ENCODE measurements around the gene ZACN. TPM values are rescaled to one million over a fixed set of nuclear protein-coding genes. Genes with fewer than 3 reads are reported as not detected.

Gene ZACN
- total RNA-seq, 1 donor from 2014 or later: not detected

- TF ChIP-seq CTCF (IDR thresholded peaks at IDR 0.05): no peak
- no peaks in the 10 kb centered on the region for H3K36me3 Mint-ChIP-seq (ENCODE audit: unreplicated experiment)
- H3K27ac Mint-ChIP-seq (ENCODE audit: unreplicated experiment): no peak overlapping the region
- DNase-seq (ENCODE audit: extremely low spot score, unreplicated experiment): no peak
- no peak overlapping the region for H3K4me3 Mint-ChIP-seq (ENCODE audit: unreplicated experiment)
- no peaks in the 10 kb centered on the region for H3K4me1 Mint-ChIP-seq (ENCODE audit: unreplicated experiment)
- peaks cover 3% of the 10 kb centered on the region for H3K27me3 Mint-ChIP-seq (ENCODE audit: unreplicated experiment)
- H3K9me3 Mint-ChIP-seq (ENCODE audit: unreplicated experiment): no peaks in the 10 kb centered on the region
Measured at GRCh38 chr17:76111956-76112355, 33.0 kb downstream of the ZACN start.

GRCh38 chr17:76115138-76115754 is 36.3 kb downstream of the ZACN start:
- H3K4me1 Mint-ChIP-seq (ENCODE audit: unreplicated experiment): no peaks in the 10 kb centered on the region
- DNase-seq (ENCODE audit: extremely low spot score, unreplicated experiment): no peak
- no peak overlapping the region for H3K27ac Mint-ChIP-seq (ENCODE audit: unreplicated experiment)
- no peaks in the 10 kb centered on the region for H3K36me3 Mint-ChIP-seq (ENCODE audit: unreplicated experiment)
- peaks cover 9% of the 10 kb centered on the region for H3K27me3 Mint-ChIP-seq (ENCODE audit: unreplicated experiment)
- H3K9me3 Mint-ChIP-seq (ENCODE audit: unreplicated experiment): no peaks in the 10 kb centered on the region
- TF ChIP-seq CTCF (IDR thresholded peaks at IDR 0.05): no peak
- H3K4me3 Mint-ChIP-seq (ENCODE audit: unreplicated experiment): no peak overlapping the region

DNA sequence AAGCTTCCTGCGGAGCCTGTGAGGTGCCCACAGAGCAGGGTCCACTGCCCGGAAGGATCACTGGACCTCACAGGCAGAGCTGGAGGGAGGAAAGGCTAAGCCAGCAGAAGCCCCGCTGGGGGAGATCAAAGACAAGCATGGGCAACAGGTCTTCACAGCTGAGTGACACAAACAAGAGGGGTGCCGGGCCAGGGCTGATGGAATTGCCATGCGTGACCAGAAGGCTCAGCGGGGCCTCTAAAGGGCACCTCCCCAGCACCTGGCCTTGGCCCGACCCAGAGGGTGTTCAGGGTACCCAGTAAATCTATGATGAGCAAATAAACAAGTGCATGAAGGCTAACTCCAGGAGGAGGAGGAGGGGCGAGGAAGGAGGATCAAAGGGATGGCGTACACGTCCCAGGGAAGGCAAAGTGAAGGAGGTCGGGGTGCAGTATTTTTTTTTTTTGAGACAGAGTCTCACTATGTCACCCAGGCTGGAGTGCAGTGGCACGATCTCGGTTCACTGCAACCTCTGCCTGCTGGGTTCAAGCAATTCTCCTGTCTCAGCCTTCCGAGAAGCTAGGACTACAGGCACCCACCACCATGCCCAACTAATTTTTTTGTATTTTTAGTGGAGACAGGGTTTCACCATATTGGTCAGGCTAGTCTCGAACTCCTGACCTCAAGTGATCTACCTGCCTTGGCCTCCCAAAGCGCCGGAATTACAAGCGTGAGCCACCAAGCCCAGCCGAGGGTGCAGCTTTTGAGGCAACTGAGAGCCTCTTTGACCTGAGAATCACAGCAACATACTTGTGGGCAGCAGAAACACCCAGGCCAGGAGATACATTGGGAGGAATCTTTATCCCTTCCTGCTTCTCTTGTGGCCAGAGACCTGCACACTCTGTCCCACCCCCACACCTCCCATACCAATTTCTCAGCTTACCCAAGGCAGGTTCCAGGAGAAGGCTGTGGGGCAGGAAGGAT is 40.7 kb downstream of the ZACN start:
- no peak for TF ChIP-seq CTCF (IDR thresholded peaks at IDR 0.05)
- Mint-ChIP-seq H3K9me3 (ENCODE audit: unreplicated experiment) (no peaks in the 10 kb centered on the region), H3K27ac (ENCODE audit: unreplicated experiment) (no peak overlapping the region), H3K27me3 (ENCODE audit: unreplicated experiment) (peaks cover 6% of the 10 kb centered on the region), H3K4me1 (ENCODE audit: unreplicated experiment) (no peaks in the 10 kb centered on the region), H3K4me3 (ENCODE audit: unreplicated experiment) (no peak overlapping the region), H3K36me3 (ENCODE audit: unreplicated experiment) (no peaks in the 10 kb centered on the region)
- no peak for DNase-seq (ENCODE audit: extremely low spot score, unreplicated experiment)

DNA sequence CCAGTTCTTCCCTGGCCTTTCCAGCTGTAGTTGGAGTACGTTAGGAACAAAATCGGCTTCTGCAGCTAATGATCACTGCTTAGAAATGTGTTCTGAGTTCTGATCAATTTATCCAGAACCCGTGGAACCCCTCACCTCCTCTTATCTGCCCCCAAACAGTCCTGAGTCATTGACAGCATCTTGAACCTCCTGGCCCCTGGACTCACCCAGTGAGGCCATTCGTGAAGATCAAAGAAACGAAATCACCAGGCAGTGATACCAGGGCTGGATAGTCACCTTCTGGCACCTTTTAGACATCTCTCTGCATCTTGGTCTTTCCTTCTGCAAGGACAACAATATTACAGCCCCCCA is 41.7 kb downstream of the ZACN start:
- no peak overlapping the region for H3K27ac Mint-ChIP-seq (ENCODE audit: unreplicated experiment)
- no peaks in the 10 kb centered on the region for H3K36me3 Mint-ChIP-seq (ENCODE audit: unreplicated experiment)
- H3K4me3 Mint-ChIP-seq (ENCODE audit: unreplicated experiment): no peak overlapping the region
- no peak for DNase-seq (ENCODE audit: extremely low spot score, unreplicated experiment)
- H3K9me3 Mint-ChIP-seq (ENCODE audit: unreplicated experiment): no peaks in the 10 kb centered on the region
- H3K27me3 Mint-ChIP-seq (ENCODE audit: unreplicated experiment): peaks cover 10% of the 10 kb centered on the region
- no peaks in the 10 kb centered on the region for H3K4me1 Mint-ChIP-seq (ENCODE audit: unreplicated experiment)
- TF ChIP-seq CTCF (IDR thresholded peaks at IDR 0.05): no peak

- Mint-ChIP-seq H3K27me3 (ENCODE audit: unreplicated experiment) (peaks cover 23% of the 10 kb centered on the region), H3K27ac (ENCODE audit: unreplicated experiment) (peak overlapping the region; percentile 1), H3K4me3 (ENCODE audit: unreplicated experiment) (no peak overlapping the region), H3K36me3 (ENCODE audit: unreplicated experiment) (no peaks in the 10 kb centered on the region), H3K9me3 (ENCODE audit: unreplicated experiment) (no peaks in the 10 kb centered on the region), H3K4me1 (ENCODE audit: unreplicated experiment) (no peaks in the 10 kb centered on the region)
- no peak for TF ChIP-seq CTCF (IDR thresholded peaks at IDR 0.05)
- no peak for DNase-seq (ENCODE audit: extremely low spot score, unreplicated experiment)
Measured at GRCh38 chr17:76121932-76122430, 43.0 kb downstream of the ZACN start.
